Uterus (tissue), 2 donors: ENCODE measurements around the gene RABGAP1L.

Source experiments
- CTCF ChIP-seq, 4 experiments: fragments of 200-600 bp in 2 of 4; fragments of 450-650 bp in 2 of 4; sonication (generic) in 2 of 4; IDR thresholded peaks; one replicate each; pipeline ENCODE4 v1.5.1; 2016 to 2019; ENCODE audit warnings: antibody characterized with exemption in 4 of 4, mild to moderate bottlenecking in 2 of 4, moderate library complexity in 1 of 4
- POLR2A ChIP-seq, 2 donors: fragments of 450-650 bp; IDR thresholded peaks; one replicate each; pipeline ENCODE4 v1.6.1; 2016; ENCODE audit warnings: antibody characterized with exemption in 2 of 2, mild to moderate bottlenecking in 1 of 2, moderate library complexity in 1 of 2

DNA sequence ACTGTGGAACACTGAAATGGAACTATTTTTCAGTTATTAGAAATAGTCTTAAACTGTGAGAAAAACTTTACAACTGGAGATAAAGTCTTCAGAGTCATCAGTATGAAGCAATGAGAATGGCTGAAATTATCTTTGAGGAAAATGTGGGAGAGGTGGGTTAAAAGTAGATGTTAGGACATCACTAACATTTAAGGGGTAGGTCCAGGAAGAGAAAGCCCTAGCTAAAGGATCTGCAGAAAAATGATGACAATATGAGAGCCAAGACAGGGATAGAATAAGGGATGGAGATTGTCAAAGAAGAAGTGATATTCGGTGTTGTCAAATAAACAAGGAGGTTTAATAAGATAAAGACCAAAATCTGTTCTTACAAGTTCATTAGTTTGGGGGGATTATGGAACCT is 165.2 kb downstream of the RABGAP1L start:
- TF ChIP-seq POLR2A (IDR thresholded peaks at IDR 0.05) (no peak), CTCF (IDR thresholded peaks at IDR 0.05) (no peak)
